Peyer's patch (tissue), 4 donors: ENCODE data around the gene TMEM235. TPM values are rescaled to one million over a fixed set of nuclear protein-coding genes. Genes with fewer than 3 reads are reported as not detected.

ENCODE experiments used
- DNase-seq, 3 donors: peaks; one replicate each; pipeline ENCODE4 v3.0.0-alpha.2; 2017 to 2019
- H3K27ac ChIP-seq, 4 donors: fragments of 200-600 bp; sonication (generic); one replicate each; pipeline ENCODE4 v1.5.1; 2016 to 2019
- H3K27me3 ChIP-seq, 2 donors: fragments of 200-600 bp; sonication (generic); one replicate each; pipeline ENCODE4 v1.5.1; 2019
- H3K36me3 ChIP-seq, 3 donors: fragments of 200-600 bp; sonication (generic); one replicate each; pipeline ENCODE4 v1.5.1; 2016 to 2019
- H3K4me1 ChIP-seq, 4 donors: fragments of 200-600 bp; sonication (generic); one replicate each; pipeline ENCODE4 v1.5.1; 2016 to 2019
- H3K4me3 ChIP-seq, 4 donors: fragments of 200-600 bp; sonication (generic); 1 replicate in 3 of 4; 2 replicates in 1 of 4; pipeline ENCODE4 v1.5.1; 2016 to 2019; ENCODE audit warnings: mild to moderate bottlenecking in 1 of 4
- H3K9me3 ChIP-seq, 4 donors: fragments of 200-600 bp; sonication (generic); one replicate each; pipeline ENCODE4 v1.5.1; 2016 to 2019; ENCODE audit warnings: mild to moderate bottlenecking in 1 of 4
- CTCF ChIP-seq, 6 experiments: fragments of 450-650 bp in 4 of 6; fragments of 200-600 bp in 2 of 6; sonication (generic) in 1 of 6; IDR thresholded peaks; one replicate each; pipeline ENCODE4 v1.5.1; 2017 to 2019; ENCODE audit warnings: antibody characterized with exemption in 6 of 6, mild to moderate bottlenecking in 3 of 6, moderate library complexity in 1 of 6
- POLR2A ChIP-seq, 2 donors: fragments of 450-650 bp; IDR thresholded peaks; one replicate each; pipeline ENCODE4 v1.5.1; 2017; ENCODE audit warnings: antibody characterized with exemption in 2 of 2, mild to moderate bottlenecking in 2 of 2, moderate library complexity in 2 of 2
- total RNA-seq, 4 donors: library from RNA; depleted of rRNA; stranded (reverse); fragments of >200 nt; gene quantifications; one replicate each; pipeline ENCODE4 v1.1.0, GENCODE V29; 2016

Gene TMEM235
- total RNA-seq, 4 donors from 2014 or later, result not detected

DNA sequence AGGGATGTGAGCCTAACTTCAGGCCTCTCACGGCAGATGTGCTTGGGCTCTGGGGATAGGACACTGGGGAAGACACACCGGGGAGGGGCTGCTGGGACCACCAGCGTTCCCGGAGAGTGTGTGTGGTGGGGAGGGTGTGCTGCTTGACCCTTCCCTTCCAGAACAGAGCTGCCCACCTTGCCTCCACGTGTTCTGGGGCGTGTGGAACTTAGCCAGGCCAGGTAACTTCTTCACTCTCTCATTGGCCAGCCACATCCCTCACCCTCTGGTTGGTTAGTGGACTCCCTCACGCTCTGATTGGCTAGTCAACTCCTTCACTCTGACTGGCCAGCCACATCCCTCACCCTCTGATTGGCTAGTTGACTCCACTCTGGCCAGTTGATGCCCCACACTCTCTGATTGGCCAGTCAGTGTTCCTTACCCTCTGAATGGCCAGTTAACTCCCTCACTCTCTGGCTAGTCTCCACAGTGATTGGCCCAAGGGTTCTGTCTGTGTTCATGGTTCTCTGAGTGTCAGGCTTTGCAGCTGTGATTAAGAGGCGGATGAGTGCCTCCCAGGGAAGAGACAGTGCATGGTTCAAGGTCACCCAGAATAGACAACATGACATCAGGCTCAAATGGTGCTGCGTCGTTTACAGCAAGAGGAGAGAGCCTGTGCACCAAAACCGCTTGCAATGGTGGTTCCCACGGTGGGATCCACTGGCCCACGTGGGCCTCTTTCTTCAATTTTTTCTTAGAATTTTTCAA lies 10.0 kb downstream of the TMEM235 start:
- H3K4me3 ChIP-seq, result no peak overlapping the region
- no peaks in the 10 kb centered on the region for H3K9me3 ChIP-seq
- TF ChIP-seq CTCF (IDR thresholded peaks at IDR 0.05) (no peak), POLR2A (IDR thresholded peaks at IDR 0.05) (no peak)
- no peak for DNase-seq
- no peaks in the 10 kb centered on the region for H3K27me3 ChIP-seq
- no peaks in the 10 kb centered on the region for H3K4me1 ChIP-seq
- no peak overlapping the region for H3K27ac ChIP-seq
- no peaks in the 10 kb centered on the region for H3K36me3 ChIP-seq

DNA sequence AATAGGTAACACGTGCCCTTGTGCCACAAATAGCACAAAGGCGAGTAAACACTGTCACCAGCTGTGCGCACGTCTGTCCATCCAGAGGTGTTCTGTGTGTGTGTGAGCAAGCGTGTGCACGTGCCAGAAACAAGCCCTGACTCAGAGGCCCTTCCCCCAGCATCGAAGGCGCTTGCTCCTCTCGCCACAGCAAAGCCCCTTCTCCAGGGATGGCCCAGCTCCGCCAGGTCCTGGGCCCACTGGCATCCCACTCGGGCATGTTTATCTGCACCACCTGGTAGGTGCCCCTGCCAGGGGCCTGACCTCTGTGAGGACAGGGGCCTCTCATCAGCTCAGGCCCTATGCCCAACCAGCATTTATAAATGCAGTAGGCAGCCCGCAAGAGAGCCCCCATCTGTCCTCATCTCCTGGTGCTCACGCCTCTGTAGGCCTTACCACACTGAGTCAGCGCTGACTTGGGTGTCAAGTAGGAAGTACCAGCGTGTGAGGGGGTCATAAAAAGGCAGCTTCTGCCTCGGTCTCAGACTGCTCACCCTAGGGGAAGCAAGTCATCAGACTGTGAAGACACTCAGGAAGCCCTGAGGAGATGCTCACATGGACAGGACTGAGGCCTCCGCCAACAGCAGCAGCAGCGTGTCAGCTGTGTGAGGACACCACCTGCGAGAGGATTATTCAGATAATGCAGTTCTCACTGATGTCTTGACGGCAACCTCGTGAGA lies 10.8 kb downstream of the TMEM235 start:
- Histone ChIP-seq H3K36me3 (no peaks in the 10 kb centered on the region), H3K4me3 (no peak overlapping the region), H3K27ac (peak overlapping the region in 2 of 4 donors; percentile 25 to 64), H3K4me1 (no peaks in the 10 kb centered on the region), H3K9me3 (no peaks in the 10 kb centered on the region), H3K27me3 (no peaks in the 10 kb centered on the region)
- DNase-seq, result peak in 2 of 3 donors; percentile 62 to 77
- no peak for TF ChIP-seq CTCF (IDR thresholded peaks at IDR 0.05)

DNA sequence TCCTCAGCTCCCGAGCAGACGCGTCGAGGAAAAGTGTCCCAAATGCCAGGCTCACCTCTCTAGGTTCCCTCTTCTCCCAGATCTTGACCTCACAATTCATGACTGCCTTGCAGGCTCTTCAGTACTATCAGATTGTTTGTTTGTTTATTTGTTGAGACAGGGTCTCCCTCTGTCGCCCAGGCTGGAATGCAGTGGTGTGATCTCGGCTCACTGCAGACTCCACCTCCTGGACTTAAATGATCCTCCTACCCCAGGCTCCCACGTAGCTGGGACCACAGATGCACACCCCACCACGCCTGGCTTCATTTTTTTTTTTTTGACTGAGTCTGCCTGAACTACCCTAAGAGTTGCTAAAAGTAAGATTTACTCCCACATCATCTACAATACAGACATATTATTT lies 15.9 kb downstream of the TMEM235 start:
- Histone ChIP-seq H3K4me3 (no peak overlapping the region), H3K27me3 (no peaks in the 10 kb centered on the region), H3K4me1 (peaks cover 0 to 22% (median 19%) of the 10 kb centered on the region in 4 donors), H3K27ac (no peak overlapping the region), H3K36me3 (no peaks in the 10 kb centered on the region), H3K9me3 (no peaks in the 10 kb centered on the region)
- no peak for TF ChIP-seq POLR2A (IDR thresholded peaks at IDR 0.05)
- TF ChIP-seq CTCF (IDR thresholded peaks at IDR 0.05), result no peak
- no peak for DNase-seq

GRCh38 chr17:78248051-78248914 lies 16.9 kb downstream of the TMEM235 start:
- Histone ChIP-seq H3K27ac (peak overlapping the region in 1 of 4 donors; percentile 32), H3K4me1 (peaks cover 0 to 27% (median 24%) of the 10 kb centered on the region in 4 donors), H3K4me3 (no peak overlapping the region), H3K27me3 (no peaks in the 10 kb centered on the region), H3K36me3 (no peaks in the 10 kb centered on the region), H3K9me3 (no peaks in the 10 kb centered on the region)
- TF ChIP-seq CTCF (IDR thresholded peaks at IDR 0.05), result no peak
- TF ChIP-seq POLR2A (IDR thresholded peaks at IDR 0.05), result no peak
- DNase-seq, result no peak

GRCh38 chr17:78249074-78249817 lies 17.8 kb downstream of the TMEM235 start:
- no peaks in the 10 kb centered on the region for H3K9me3 ChIP-seq
- H3K36me3 ChIP-seq, result no peaks in the 10 kb centered on the region
- H3K4me3 ChIP-seq, result no peak overlapping the region
- no peak overlapping the region for H3K27ac ChIP-seq
- no peak for DNase-seq
- no peak for TF ChIP-seq CTCF (IDR thresholded peaks at IDR 0.05)
- no peak for TF ChIP-seq POLR2A (IDR thresholded peaks at IDR 0.05)
- H3K27me3 ChIP-seq, result no peaks in the 10 kb centered on the region
- peaks cover 0 to 36% (median 28%) of the 10 kb centered on the region in 4 donors for H3K4me1 ChIP-seq
